Epithelial cell of proximal tubule (primary cell): ENCODE results near the gene CLCNKA. TPM values are rescaled to one million over a fixed set of nuclear protein-coding genes. Genes with fewer than 3 reads are reported as not detected.

Source experiments
- DNase-seq: peaks from one replicate; pipeline ENCODE4 v3.0.0-alpha.2; 2011; ENCODE audit warnings: low read depth
- H3K4me3 ChIP-seq: 2 replicates; pipeline ENCODE4 v1.5.1; 2011; ENCODE audit warnings: low read depth, mild to moderate bottlenecking, low read length
- total RNA-seq: library from RNA; depleted of rRNA; stranded (reverse); fragments of >200 nt; gene quantifications from 2 replicates; pipeline ENCODE4 v1.2.3, GENCODE V29; 2015
- TF ChIP-seq, protein P1 (sequence below): conservative IDR thresholded peaks from 2 replicates; pipeline ENCODE4 v1.5.1; 2012; ENCODE audit warnings: low read depth, mild to moderate bottlenecking, low read length

Gene CLCNKA
- total RNA-seq, 1 donor from 2014 or later = not detected

DNA sequence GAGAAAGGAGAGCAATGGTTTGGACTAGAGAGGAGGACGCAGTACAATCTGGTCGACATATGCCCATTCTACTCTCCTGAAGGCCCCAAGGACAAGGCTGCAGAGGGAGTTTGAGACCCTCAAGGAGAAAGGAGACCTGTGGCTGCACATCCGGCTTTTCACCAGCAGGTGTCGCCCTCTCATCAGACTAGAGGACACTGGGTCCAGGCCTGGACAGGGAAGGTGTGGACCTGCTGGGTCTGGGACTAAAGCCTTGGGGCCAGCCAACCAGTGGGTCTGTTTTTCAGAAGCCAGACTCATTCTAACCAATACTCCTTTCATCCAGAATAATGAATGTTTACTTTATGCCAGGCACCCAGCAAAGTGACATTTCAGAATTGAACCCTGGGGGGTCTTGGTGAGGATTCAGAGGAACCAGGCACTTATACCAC lies 12.8 kb upstream of the CLCNKA start:
- no peak overlapping the region for H3K4me3 ChIP-seq
- TF ChIP-seq, protein P1, sequence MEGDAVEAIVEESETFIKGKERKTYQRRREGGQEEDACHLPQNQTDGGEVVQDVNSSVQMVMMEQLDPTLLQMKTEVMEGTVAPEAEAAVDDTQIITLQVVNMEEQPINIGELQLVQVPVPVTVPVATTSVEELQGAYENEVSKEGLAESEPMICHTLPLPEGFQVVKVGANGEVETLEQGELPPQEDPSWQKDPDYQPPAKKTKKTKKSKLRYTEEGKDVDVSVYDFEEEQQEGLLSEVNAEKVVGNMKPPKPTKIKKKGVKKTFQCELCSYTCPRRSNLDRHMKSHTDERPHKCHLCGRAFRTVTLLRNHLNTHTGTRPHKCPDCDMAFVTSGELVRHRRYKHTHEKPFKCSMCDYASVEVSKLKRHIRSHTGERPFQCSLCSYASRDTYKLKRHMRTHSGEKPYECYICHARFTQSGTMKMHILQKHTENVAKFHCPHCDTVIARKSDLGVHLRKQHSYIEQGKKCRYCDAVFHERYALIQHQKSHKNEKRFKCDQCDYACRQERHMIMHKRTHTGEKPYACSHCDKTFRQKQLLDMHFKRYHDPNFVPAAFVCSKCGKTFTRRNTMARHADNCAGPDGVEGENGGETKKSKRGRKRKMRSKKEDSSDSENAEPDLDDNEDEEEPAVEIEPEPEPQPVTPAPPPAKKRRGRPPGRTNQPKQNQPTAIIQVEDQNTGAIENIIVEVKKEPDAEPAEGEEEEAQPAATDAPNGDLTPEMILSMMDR = peak; percentile 97
- DNase-seq = no peak

DNA sequence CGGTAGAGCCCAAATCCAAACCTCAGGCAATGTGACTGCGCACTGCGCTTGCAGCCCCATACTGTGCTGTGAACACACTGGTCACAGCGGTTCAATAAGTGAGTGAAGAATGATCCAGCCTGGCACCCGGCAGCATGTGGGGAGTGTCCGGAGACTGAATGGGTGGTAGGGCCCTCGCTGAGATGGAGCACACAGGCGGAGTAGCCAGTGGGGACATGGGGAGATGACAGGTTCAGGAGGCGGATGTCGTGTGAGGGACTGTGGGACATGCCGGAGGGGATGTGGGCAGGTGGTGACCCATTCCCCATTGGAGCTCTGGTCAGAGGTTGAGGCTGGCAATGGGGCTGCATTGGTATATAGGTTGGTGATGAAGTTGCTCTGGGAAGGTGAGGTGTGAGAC lies 12.2 kb upstream of the CLCNKA start:
- TF ChIP-seq, protein P1 = no peak

DNA sequence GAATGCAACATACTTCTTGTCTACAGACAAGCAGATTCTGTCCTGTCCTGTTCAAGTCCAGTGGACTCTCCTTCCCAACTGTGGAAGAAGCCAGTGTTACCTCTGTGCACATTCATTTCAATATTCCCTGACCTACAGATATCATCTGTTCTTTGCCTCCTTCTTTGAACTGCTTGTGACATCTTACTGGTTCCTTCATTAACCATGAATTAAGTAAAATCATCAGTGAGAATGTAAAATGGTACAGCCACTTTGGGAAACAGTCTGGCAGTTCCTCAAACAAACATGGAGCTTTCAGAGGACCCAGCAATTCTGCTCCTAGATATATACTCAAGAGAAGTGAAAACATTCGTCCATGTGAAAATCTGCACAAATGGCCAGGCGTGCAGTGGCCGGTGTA lies 11.0 kb upstream of the CLCNKA start:
- no peak overlapping the region for H3K4me3 ChIP-seq
- TF ChIP-seq, protein P1 = no peak
- DNase-seq = no peak

More for the DNA sequence above, 12.2 kb upstream of the CLCNKA start:
- no peak for DNase-seq
- no peak overlapping the region for H3K4me3 ChIP-seq

DNA sequence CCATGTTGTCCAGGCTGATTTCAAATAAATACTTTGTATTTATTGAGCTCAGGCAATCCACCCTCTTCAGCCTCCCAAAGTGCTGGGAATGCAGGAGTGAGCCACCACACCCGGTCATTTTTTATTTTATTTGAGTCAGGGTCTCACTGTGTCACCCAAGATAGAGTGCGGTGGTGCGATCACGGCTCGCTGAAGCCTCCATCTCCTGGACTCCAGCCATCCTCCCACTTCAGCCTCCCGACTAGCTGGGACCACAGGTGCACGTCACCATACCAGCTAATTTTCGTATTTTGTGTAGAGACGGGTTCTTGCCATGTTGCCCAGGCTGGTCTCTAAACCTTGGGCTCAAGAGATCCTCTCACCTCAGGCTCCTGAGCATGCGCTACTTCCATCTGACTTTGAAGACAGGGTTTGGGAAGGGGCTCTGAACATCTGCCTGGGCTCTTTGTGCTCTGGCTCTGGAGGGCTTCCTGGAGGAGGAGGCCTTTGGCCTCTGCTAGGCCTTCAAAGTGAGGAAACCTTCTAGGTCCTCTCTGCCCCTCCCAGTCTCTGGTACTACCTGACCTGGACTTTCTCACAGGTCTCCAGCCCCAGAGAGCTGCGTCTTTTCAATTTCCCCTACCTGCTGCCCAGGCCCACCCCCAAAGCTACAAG lies 9.8 kb upstream of the CLCNKA start:
- H3K4me3 ChIP-seq = peak overlapping the region; percentile 44
- no peak for DNase-seq
- TF ChIP-seq, protein P1 = no peak

DNA sequence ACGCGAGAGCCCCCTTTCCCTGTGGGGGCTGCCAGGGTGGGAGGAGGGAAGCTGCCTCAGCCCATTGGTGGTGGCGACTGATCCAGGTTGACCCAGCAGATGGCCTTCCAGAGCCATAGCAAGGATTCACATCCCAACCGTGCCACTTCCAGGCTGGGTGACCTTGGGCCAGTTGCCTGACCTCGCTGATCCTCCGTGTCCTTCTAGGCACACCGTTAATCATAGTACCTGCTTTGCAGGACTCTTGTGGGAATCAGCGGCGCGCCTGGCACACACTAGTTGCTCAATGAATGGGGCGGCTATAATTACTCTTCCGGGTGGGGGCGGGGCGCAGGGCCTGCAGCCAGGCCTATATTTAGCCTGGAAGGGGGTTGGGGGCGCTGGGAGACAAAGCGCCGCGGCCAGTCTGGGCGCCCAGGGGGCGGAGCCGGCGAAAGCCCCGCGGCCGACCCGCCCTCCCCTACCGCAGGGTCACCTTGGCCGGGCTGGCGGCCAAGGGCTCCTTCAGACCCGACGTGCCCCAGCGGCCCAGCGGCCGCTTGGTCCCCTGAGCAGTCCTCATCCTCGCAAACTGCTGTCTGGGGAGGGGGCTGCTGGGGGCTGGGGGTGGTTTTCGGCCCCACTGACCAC lies 9.1 kb upstream of the CLCNKA start:
- DNase-seq = no peak
- peak overlapping the region; percentile 44 for H3K4me3 ChIP-seq
- TF ChIP-seq, protein P1 = peak; percentile 20

DNA sequence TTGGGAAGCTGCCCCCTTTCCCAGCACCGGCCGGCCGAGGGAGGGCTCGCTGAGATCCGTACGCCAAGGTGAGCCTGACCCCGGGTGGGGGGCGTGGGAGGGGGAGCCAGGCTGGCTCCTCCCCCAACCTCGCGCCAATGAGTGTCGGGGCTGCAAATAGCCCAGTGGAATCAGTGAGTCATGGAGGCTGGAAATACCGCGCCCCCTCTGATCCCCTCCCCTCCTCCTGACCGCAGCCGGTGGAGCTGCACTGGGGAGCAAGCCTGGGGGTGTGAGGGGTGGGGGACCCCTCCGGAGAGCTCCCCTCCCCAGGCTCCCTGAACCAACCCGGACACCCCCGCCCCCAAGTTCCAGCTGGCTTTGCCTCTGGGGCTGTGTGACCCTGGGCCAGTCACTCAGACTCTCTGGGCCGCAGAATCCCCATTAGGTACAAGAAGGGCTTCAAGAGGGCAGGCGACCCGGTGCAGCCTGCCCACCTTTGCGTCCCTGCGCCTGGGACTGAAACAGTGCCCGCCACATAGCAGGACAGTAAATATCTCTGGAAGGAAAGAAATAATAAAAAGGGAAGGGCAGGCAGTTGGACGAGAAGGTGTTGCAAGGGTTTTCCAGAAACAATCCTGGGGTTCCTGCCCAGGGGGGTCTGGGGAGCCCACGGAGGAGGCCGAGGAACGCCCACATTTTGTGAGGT lies 8.5 kb upstream of the CLCNKA start:
- TF ChIP-seq, protein P1 = no peak
- H3K4me3 ChIP-seq = peak overlapping the region; percentile 44
- no peak for DNase-seq

DNA sequence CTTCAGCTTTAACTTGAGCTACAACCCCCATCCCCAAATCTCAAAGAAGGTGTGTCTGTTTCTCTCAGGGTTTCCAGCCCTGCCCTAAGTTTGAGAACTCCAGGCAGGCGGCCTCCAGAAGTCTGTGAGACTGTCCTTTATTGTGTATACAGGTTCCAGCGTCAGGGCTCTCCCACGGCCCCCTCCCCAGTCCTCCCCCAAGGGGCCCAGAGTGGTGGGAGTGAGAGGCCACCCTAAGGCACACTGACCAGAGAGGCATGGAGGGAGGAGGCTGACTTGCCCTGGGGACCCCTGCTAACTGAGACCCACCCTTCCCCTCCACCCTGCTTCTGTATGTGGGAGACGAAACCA lies 8.0 kb upstream of the CLCNKA start:
- TF ChIP-seq, protein P1 = no peak
- no peak overlapping the region for H3K4me3 ChIP-seq

More for the DNA sequence above, 8.0 kb upstream of the CLCNKA start:
- no peak for DNase-seq
